GM12874 (cell line): ENCODE results near the gene RHOF.

Source experiments
- CTCF ChIP-seq: IDR thresholded peaks from 2 replicates; pipeline ENCODE4 v1.5.1; 2011; ENCODE audit warnings: low read depth, mild to moderate bottlenecking, control low read depth, low read length, moderate library complexity; ENCODE audit not compliant: insufficient read depth

RHOF gene

GRCh38 chr12:121783766-121784165 is 9.7 kb downstream of the RHOF start:
- no peak for TF ChIP-seq CTCF

GRCh38 chr12:121781998-121782979 is 11.2 kb downstream of the RHOF start:
- TF ChIP-seq CTCF: no peak

- TF ChIP-seq CTCF: no peak
These were observed 11.9 kb downstream of the RHOF start for GRCh38 chr12:121781484-121781997.

- no peak for TF ChIP-seq CTCF
These were observed 13.1 kb downstream of the RHOF start for GRCh38 chr12:121780429-121780828.

GRCh38 chr12:121779422-121779895 is 14.0 kb downstream of the RHOF start:
- no peak for TF ChIP-seq CTCF

GRCh38 chr12:121778567-121779421 is 14.7 kb downstream of the RHOF start:
- TF ChIP-seq CTCF: no peak
